ENCODE results near the gene RPGRIP1L.

Gene RPGRIP1L

GRCh38 chr16:53703590-53704444 lies at the start of gene RPGRIP1L, which contains the start of gene FTO:
Gene RPGRIP1L (minus strand): TSS chr16:53703859. CDS start chr16:53700723, 3,136 bp downstream.
Gene FTO (plus strand): TSS chr16:53704156.
- in situ Hi-C loops (cut with MboI; ENCODE audit: low sequenced_read_pairs): no loop called here

- in situ Hi-C loops (cut with MboI; ENCODE audit: low sequenced_read_pairs): loop anchor here (25.0 kb wide), 1 partner anchor 1184 kb away; the partner anchor contains the start of gene IRX5
Measured at GRCh38 chr16:53753431-53753830, 49.8 kb upstream of the RPGRIP1L start.

- in situ Hi-C loops (cut with MboI; ENCODE audit: low sequenced_read_pairs): loop anchor here (25.0 kb wide), 1 partner anchor 1185 kb away; the partner anchor contains the start of gene IRX5
Measured at GRCh38 chr16:53752560-53752959, 48.9 kb upstream of the RPGRIP1L start.

GRCh38 chr16:53745753-53746266 lies 42.2 kb upstream of the RPGRIP1L start:
- in situ Hi-C loops (cut with MboI; ENCODE audit: low sequenced_read_pairs): no loop called here

- in situ Hi-C loops (cut with MboI; ENCODE audit: low sequenced_read_pairs): no loop called here
Measured at GRCh38 chr16:53745086-53745485, 41.4 kb upstream of the RPGRIP1L start.

- in situ Hi-C loops (cut with MboI; ENCODE audit: low sequenced_read_pairs): no loop called here
Measured at GRCh38 chr16:53744449-53744848, 40.8 kb upstream of the RPGRIP1L start.

GRCh38 chr16:53743149-53743566 lies 39.5 kb upstream of the RPGRIP1L start:
- in situ Hi-C loops (cut with MboI; ENCODE audit: low sequenced_read_pairs): no loop called here

- in situ Hi-C loops (cut with MboI; ENCODE audit: low sequenced_read_pairs): no loop called here
Measured at GRCh38 chr16:53741546-53741945, 37.9 kb upstream of the RPGRIP1L start.

- in situ Hi-C loops (cut with MboI; ENCODE audit: low sequenced_read_pairs): no loop called here
Measured at GRCh38 chr16:53740933-53741531, 37.4 kb upstream of the RPGRIP1L start.

GRCh38 chr16:53740476-53740875 lies 36.8 kb upstream of the RPGRIP1L start:
- in situ Hi-C loops (cut with MboI; ENCODE audit: low sequenced_read_pairs): no loop called here

- in situ Hi-C loops (cut with MboI; ENCODE audit: low sequenced_read_pairs): no loop called here
Measured at GRCh38 chr16:53737552-53737951, 33.9 kb upstream of the RPGRIP1L start.

- in situ Hi-C loops (cut with MboI; ENCODE audit: low sequenced_read_pairs): no loop called here
Measured at GRCh38 chr16:53736297-53736696, 32.6 kb upstream of the RPGRIP1L start.

- in situ Hi-C loops (cut with MboI; ENCODE audit: low sequenced_read_pairs): no loop called here
Measured at GRCh38 chr16:53734908-53735307, 31.2 kb upstream of the RPGRIP1L start.

- in situ Hi-C loops (cut with MboI; ENCODE audit: low sequenced_read_pairs): no loop called here
Measured at GRCh38 chr16:53732296-53732929, 28.8 kb upstream of the RPGRIP1L start.

- in situ Hi-C loops (cut with MboI; ENCODE audit: low sequenced_read_pairs): no loop called here
Measured at GRCh38 chr16:53730693-53731092, 27.0 kb upstream of the RPGRIP1L start.

- in situ Hi-C loops (cut with MboI; ENCODE audit: low sequenced_read_pairs): no loop called here
Measured at GRCh38 chr16:53726625-53727024, 23.0 kb upstream of the RPGRIP1L start.

- in situ Hi-C loops (cut with MboI; ENCODE audit: low sequenced_read_pairs): no loop called here
Measured at GRCh38 chr16:53721017-53721416, 17.4 kb upstream of the RPGRIP1L start.

- in situ Hi-C loops (cut with MboI; ENCODE audit: low sequenced_read_pairs): no loop called here
Measured at GRCh38 chr16:53717577-53717976, 13.9 kb upstream of the RPGRIP1L start.

- in situ Hi-C loops (cut with MboI; ENCODE audit: low sequenced_read_pairs): no loop called here
Measured at GRCh38 chr16:53715023-53715384, 11.3 kb upstream of the RPGRIP1L start.

GRCh38 chr16:53714205-53715022 lies 10.8 kb upstream of the RPGRIP1L start:
- in situ Hi-C loops (cut with MboI; ENCODE audit: low sequenced_read_pairs): no loop called here

All from HL-60/S4 treated with retinoic acid at 250 ng/mL for 4 days and 3 days (cell line).